ENCODE data around the gene GEMIN7.

Gene GEMIN7

GRCh38 chr19:45075301-45076028, 3.6 kb upstream of the GEMIN7 start:
- Histone ChIP-seq H3K27ac (ENCODE audit: low read length) (peak overlapping the region; percentile 76), H3K79me2 (ENCODE audit: low read length) (peaks cover 67% of the 10 kb centered on the region), H3K27me3 (replicated peaks; ENCODE audit: insufficient read depth, low read length) (no peaks in the 10 kb centered on the region), H3K9ac (ENCODE audit: low read length) (peak overlapping the region; percentile 94), H3K9me2 (replicated peaks; ENCODE audit: insufficient read depth, low read length) (no peaks in the 10 kb centered on the region), H3K9me3 (replicated peaks; ENCODE audit: insufficient read depth, low read length) (no peaks in the 10 kb centered on the region), H4K20me1 (ENCODE audit: insufficient read depth, low read length) (peaks cover 16% of the 10 kb centered on the region; the same call in 1 of the 2 replicates), H2AFZ (ENCODE audit: low read length) (peak overlapping the region; percentile 30; the same call in 1 of the 2 replicates), H3K4me2 (ENCODE audit: low read depth, low read length) (peak overlapping the region; percentile 93), H3K36me3 (replicated peaks; ENCODE audit: insufficient read depth, low read length) (peaks cover 10% of the 10 kb centered on the region), H3K4me3 (ENCODE audit: low read length) (peak overlapping the region; percentile 91), H3K4me1 (ENCODE audit: low read length) (peaks cover 18% of the 10 kb centered on the region), H3F3A (ENCODE audit: insufficient read depth, low read length) (peaks cover 35% of the 10 kb centered on the region)
- TF ChIP-seq, protein P1, sequence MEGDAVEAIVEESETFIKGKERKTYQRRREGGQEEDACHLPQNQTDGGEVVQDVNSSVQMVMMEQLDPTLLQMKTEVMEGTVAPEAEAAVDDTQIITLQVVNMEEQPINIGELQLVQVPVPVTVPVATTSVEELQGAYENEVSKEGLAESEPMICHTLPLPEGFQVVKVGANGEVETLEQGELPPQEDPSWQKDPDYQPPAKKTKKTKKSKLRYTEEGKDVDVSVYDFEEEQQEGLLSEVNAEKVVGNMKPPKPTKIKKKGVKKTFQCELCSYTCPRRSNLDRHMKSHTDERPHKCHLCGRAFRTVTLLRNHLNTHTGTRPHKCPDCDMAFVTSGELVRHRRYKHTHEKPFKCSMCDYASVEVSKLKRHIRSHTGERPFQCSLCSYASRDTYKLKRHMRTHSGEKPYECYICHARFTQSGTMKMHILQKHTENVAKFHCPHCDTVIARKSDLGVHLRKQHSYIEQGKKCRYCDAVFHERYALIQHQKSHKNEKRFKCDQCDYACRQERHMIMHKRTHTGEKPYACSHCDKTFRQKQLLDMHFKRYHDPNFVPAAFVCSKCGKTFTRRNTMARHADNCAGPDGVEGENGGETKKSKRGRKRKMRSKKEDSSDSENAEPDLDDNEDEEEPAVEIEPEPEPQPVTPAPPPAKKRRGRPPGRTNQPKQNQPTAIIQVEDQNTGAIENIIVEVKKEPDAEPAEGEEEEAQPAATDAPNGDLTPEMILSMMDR (IDR thresholded peaks at IDR 0.05; ENCODE audit: low read length) = no peak
- no peak for TF ChIP-seq EZH2 (optimal IDR thresholded peaks at IDR 0.05; ENCODE audit: low read depth, low read length)
- TF ChIP-seq EZH2phosphoT487 (IDR thresholded peaks at IDR 0.05; ENCODE audit: low read length) = no peak
- peak; percentile 94 for DNase-seq

GRCh38 chr19:45076029-45076850, 2.8 kb upstream of the GEMIN7 start, which contains the start of gene ZNF296:
ZNF296 (minus strand) TSS chr19:45076478; CDS start chr19:45076373, 105 bp downstream.
- Histone ChIP-seq H3K27ac (ENCODE audit: low read length) (peak within 1 kb of the TSS; percentile 76), H3F3A (ENCODE audit: insufficient read depth, low read length) (peaks cover 30% of the 10 kb centered on the region), H3K4me3 (ENCODE audit: low read length) (peak within 1 kb of the TSS; percentile 91), H2AFZ (ENCODE audit: low read length) (peak within 1 kb of the TSS; percentile 44; the same call in 1 of the 2 replicates), H4K20me1 (ENCODE audit: insufficient read depth, low read length) (peaks cover 11% of the 10 kb centered on the region; the same call in 1 of the 2 replicates), H3K9me2 (replicated peaks; ENCODE audit: insufficient read depth, low read length) (no peaks in the 10 kb centered on the region), H3K4me2 (ENCODE audit: low read depth, low read length) (peak within 1 kb of the TSS; percentile 77), H3K9me3 (replicated peaks; ENCODE audit: insufficient read depth, low read length) (no peaks in the 10 kb centered on the region), H3K36me3 (replicated peaks; ENCODE audit: insufficient read depth, low read length) (peaks cover 10% of the 10 kb centered on the region), H3K4me1 (ENCODE audit: low read length) (peaks cover 18% of the 10 kb centered on the region), H3K9ac (ENCODE audit: low read length) (peak within 1 kb of the TSS; percentile 94), H3K27me3 (replicated peaks; ENCODE audit: insufficient read depth, low read length) (no peaks in the 10 kb centered on the region), H3K79me2 (ENCODE audit: low read length) (peaks cover 70% of the 10 kb centered on the region)
- TF ChIP-seq, protein P1 (IDR thresholded peaks at IDR 0.05; ENCODE audit: low read length) = no peak
- no peak for TF ChIP-seq EZH2phosphoT487 (IDR thresholded peaks at IDR 0.05; ENCODE audit: low read length)
- no peak for TF ChIP-seq EZH2 (optimal IDR thresholded peaks at IDR 0.05; ENCODE audit: low read depth, low read length)
- DNase-seq = peak; percentile 94

DNA sequence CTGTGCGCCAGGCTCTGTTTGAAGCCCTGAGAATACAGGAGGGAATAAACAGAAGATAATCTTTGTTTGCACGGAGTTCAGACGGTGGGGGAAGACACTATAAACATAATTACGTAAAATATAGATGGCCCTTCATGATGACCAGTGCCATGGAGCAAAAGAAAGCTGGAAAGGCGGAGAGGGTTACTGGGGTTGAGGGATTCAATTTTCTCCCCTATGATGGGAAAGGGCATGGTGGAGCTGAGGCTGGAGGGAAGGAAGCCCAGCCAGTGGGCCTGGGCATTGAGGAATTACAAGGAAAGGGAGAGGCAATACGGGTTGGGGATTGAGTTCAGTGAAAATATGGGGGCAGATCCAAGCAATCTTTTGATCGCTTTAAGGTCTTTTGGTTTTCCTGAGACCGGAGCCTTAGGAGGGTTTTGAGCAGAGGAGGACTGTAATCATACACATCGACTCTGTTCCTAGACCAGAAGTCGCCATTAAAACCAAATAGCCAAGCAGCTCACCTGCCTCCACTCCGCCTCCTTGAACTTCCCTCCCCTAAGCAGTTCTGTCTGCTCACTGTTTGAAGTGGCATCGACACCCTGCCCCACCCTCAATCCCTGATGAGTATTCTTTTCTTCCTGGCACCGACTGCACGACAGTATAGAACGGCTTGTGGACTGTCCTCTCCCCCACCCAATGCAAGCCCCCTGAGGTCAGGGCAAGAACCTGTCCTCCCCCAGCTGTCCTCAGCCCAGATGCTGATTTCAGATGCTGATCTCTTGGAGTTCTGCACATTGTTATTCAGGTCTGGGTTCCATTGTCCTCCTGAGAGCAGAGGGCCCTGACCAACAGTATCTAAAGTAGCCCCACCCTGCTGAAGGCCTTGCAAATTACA, 2.0 kb upstream of the GEMIN7 start:
- Histone ChIP-seq H3K9me2 (replicated peaks; ENCODE audit: insufficient read depth, low read length) (no peaks in the 10 kb centered on the region), H3K9me3 (replicated peaks; ENCODE audit: insufficient read depth, low read length) (no peaks in the 10 kb centered on the region), H2AFZ (ENCODE audit: low read length) (0 out of 2 replicates have a peak overlapping the region, but pooled peaks have one; percentile 44), H3K27ac (ENCODE audit: low read length) (peak overlapping the region; percentile 76; the same call in 1 of the 2 replicates), H3K9ac (ENCODE audit: low read length) (peak overlapping the region; percentile 37; the same call in 1 of the 2 replicates), H4K20me1 (ENCODE audit: insufficient read depth, low read length) (peaks cover 4% of the 10 kb centered on the region; the same call in 1 of the 2 replicates), H3K27me3 (replicated peaks; ENCODE audit: insufficient read depth, low read length) (no peaks in the 10 kb centered on the region), H3K4me1 (ENCODE audit: low read length) (peaks cover 18% of the 10 kb centered on the region), H3K79me2 (ENCODE audit: low read length) (peaks cover 70% of the 10 kb centered on the region), H3K4me3 (ENCODE audit: low read length) (peak overlapping the region; percentile 46), H3K4me2 (ENCODE audit: low read depth, low read length) (peak overlapping the region; percentile 77), H3F3A (ENCODE audit: insufficient read depth, low read length) (peaks cover 25% of the 10 kb centered on the region), H3K36me3 (replicated peaks; ENCODE audit: insufficient read depth, low read length) (peaks cover 10% of the 10 kb centered on the region; the same call in 1 of the 2 replicates)
- DNase-seq = no peak
- no peak for TF ChIP-seq EZH2 (optimal IDR thresholded peaks at IDR 0.05; ENCODE audit: low read depth, low read length)
- no peak for TF ChIP-seq EZH2phosphoT487 (IDR thresholded peaks at IDR 0.05; ENCODE audit: low read length)
- TF ChIP-seq, protein P1 (IDR thresholded peaks at IDR 0.05; ENCODE audit: low read length) = no peak

All from MM.1S (cell line).